ENCODE results near the gene EXOSC2.

DNA sequence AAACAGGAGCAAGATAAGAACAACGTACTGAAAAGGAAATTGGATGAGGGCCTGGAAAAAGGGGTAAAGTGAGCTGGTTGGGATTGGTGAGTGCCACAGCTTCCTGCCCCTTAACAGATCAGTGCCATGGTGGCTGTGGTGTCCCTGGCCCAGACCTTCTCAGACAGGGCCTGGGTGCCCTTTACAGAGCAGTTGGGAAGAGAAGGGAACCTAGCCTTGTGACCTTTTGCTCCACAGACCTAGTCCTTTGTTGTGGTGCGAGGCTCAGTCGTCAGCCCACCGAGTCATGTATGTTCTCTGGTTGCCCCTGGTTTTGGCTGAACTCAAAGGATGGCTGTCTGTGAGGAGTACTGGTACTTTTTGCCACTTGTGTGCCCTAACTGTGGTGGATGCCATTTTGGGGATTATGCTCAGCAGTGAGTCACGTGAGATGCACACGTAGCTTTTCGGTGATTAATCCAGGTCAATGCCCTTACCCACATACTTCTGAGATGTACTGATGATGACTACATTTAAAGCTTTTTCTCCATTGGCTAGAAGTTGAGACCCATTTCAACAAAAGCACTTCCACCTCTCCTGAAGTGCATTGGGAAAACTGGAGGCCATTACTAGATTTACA lies 48.4 kb downstream of the EXOSC2 start:
- TF ChIP-seq, protein P1, sequence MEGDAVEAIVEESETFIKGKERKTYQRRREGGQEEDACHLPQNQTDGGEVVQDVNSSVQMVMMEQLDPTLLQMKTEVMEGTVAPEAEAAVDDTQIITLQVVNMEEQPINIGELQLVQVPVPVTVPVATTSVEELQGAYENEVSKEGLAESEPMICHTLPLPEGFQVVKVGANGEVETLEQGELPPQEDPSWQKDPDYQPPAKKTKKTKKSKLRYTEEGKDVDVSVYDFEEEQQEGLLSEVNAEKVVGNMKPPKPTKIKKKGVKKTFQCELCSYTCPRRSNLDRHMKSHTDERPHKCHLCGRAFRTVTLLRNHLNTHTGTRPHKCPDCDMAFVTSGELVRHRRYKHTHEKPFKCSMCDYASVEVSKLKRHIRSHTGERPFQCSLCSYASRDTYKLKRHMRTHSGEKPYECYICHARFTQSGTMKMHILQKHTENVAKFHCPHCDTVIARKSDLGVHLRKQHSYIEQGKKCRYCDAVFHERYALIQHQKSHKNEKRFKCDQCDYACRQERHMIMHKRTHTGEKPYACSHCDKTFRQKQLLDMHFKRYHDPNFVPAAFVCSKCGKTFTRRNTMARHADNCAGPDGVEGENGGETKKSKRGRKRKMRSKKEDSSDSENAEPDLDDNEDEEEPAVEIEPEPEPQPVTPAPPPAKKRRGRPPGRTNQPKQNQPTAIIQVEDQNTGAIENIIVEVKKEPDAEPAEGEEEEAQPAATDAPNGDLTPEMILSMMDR (conservative IDR thresholded peaks at IDR 0.05; ENCODE audit: low read length): no peak
- TF ChIP-seq EZH2phosphoT487 (IDR thresholded peaks at IDR 0.05; ENCODE audit: borderline replicate concordance, low read depth, low read length): no peak

All from OCI-LY7 (cell line).